AG04449 (cell line): ENCODE data around the gene DRG2.
A peak's percentile ranks its signal among the peaks of the same experiment; 100 is the strongest.

ENCODE experiments used
- CTCF ChIA-PET: fragments of 350-600 bp; formaldehyde crosslinking; extraction: SDS; loops from one replicate; lab custom pipeline; 2021; ENCODE audit warnings: antibody characterized with exemption; lab: Yijun Ruan, JAX
- POLR2A ChIA-PET: fragments of 400-600, 350-600 bp; formaldehyde crosslinking; extraction: SDS; loops from one replicate; lab custom pipeline; 2020; ENCODE audit warnings: antibody characterized with exemption, inconsistent platforms; lab: Yijun Ruan, JAX
- DNase-seq: peaks from one replicate; pipeline ENCODE4 v3.0.0-alpha.2; 2010; ENCODE audit warnings: low read depth, low spot score
- H3K4me3 ChIP-seq: 2 replicates; pipeline ENCODE4 v1.5.1; 2011; ENCODE audit warnings: low read depth, mild to moderate bottlenecking, control low read depth, low read length
- TF ChIP-seq, protein P1 (sequence below): IDR thresholded peaks from one replicate; pipeline ENCODE4 v1.5.1; 2011; ENCODE audit warnings: mild to moderate bottlenecking, moderate library complexity, low read length, control low read depth, inconsistent platforms; ENCODE audit not compliant: insufficient read depth; ENCODE audit errors: missing control alignments

DRG2 gene

DNA sequence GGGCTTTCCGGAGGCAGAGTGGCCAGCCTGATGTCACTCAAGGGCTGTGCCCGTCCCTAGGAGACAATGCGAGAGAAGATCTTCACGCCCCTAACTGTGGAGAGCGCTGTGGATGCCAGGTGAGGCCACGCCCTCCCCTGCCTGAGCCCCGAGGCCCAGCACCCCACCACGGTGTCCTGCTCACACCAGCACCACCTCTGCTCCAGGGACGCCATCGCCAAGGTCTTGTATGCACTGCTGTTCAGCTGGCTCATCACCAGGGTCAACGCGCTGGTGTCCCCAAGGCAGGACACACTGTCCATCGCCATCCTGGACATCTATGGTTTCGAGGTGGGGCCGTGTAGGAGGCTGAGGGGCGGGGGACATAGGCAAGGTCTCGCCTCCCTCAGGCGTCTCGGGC is 48.6 kb downstream of the DRG2 start:
- no peak overlapping the region for H3K4me3 ChIP-seq
- no peak for DNase-seq
- ChIA-PET CTCF (no interaction called here), POLR2A (no interaction called here)
- TF ChIP-seq, protein P1, sequence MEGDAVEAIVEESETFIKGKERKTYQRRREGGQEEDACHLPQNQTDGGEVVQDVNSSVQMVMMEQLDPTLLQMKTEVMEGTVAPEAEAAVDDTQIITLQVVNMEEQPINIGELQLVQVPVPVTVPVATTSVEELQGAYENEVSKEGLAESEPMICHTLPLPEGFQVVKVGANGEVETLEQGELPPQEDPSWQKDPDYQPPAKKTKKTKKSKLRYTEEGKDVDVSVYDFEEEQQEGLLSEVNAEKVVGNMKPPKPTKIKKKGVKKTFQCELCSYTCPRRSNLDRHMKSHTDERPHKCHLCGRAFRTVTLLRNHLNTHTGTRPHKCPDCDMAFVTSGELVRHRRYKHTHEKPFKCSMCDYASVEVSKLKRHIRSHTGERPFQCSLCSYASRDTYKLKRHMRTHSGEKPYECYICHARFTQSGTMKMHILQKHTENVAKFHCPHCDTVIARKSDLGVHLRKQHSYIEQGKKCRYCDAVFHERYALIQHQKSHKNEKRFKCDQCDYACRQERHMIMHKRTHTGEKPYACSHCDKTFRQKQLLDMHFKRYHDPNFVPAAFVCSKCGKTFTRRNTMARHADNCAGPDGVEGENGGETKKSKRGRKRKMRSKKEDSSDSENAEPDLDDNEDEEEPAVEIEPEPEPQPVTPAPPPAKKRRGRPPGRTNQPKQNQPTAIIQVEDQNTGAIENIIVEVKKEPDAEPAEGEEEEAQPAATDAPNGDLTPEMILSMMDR: no peak

DNA sequence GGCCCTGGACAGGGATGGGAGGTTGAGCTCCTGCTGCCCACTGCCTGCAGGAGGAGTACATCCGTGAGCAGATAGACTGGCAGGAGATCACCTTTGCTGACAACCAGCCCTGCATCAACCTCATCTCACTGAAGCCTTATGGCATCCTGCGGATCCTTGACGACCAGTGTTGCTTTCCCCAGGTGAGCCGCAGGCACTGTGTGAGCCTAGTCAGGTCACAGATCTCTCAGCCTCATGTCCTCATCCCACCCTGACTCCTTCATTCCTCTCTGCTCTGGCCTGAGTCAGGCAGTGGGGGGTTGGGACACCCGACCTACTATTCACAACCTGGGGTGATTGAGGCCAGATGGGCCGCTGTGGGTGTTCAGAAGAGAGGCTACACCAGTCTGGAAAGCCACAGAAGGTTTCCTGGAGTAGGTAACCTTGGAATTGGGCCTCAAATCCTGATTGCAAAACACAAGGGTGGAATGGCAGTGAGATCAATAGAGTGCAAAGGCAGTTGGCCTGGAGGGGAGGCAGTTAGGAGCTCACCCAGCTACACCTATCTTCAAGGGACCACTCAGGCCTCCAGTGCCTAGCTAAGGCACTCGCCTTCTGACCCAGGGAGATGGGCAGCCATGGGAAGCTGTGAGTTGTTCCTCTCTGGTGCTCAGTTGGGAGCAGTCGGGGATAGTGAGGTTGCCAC is 50.5 kb downstream of the DRG2 start:
- no peak overlapping the region for H3K4me3 ChIP-seq
- ChIA-PET POLR2A (no interaction called here), CTCF (interaction anchor here (0.9 to 6.9 kb wide), 9 partner anchors 8 to 50 kb away, joined by 3 to 67 read pairs (median 5); no protein-coding TSS in a partner anchor)
- TF ChIP-seq, protein P1: no peak
- DNase-seq: no peak

DNA sequence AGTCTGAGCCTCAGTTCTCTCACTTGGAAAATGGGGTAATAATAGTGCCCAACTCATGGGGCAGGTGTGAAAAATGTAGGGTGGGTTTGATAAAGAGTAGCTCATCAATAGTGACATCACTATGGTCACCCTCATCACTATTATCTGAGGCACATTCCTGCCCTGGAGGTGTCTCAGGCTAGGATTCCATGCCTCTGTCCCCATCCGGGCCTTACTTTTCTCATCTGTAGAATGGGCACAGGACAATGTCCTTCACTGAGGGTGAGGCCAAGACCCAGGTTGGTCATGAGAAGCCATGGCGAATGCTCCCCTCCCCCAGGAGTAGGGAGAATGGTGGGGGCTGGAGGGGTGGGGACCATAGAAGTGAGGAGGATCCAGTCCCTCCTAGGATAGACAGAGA is 51.3 kb downstream of the DRG2 start:
- no peak overlapping the region for H3K4me3 ChIP-seq
- POLR2A ChIA-PET: no interaction called here
- CTCF ChIA-PET: interaction anchor here (0.9 to 6.9 kb wide), 6 partner anchors 9 to 79 kb away, joined by 3 to 67 read pairs (median 5); no protein-coding TSS in a partner anchor
- no peak for DNase-seq
- TF ChIP-seq, protein P1: no peak

DNA sequence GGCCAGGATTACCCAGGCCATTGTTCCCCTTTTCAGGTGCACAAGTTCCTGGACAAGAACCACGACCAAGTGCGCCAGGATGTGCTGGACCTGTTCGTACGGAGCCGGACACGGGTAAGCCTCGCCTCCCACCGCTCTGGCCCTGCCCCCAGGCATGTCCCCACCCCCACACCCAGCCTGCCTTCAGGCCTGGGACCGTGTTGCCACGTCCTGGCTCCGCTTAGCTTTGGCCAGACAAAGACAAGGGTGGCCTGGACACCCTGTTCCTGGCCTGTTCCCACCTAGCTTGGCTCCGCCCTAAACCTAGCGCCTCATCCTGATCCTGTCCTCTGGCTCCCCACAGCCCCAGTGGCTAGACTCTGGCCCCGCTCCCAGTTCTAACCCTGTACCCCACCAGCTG is 51.8 kb downstream of the DRG2 start:
- no peak overlapping the region for H3K4me3 ChIP-seq
- POLR2A ChIA-PET: no interaction called here
- no peak for DNase-seq
- CTCF ChIA-PET: interaction anchor here (1.0 to 6.9 kb wide), 7 partner anchors 8 to 78 kb away, joined by 3 to 67 read pairs (median 5); no protein-coding TSS in a partner anchor
- TF ChIP-seq, protein P1: no peak

DNA sequence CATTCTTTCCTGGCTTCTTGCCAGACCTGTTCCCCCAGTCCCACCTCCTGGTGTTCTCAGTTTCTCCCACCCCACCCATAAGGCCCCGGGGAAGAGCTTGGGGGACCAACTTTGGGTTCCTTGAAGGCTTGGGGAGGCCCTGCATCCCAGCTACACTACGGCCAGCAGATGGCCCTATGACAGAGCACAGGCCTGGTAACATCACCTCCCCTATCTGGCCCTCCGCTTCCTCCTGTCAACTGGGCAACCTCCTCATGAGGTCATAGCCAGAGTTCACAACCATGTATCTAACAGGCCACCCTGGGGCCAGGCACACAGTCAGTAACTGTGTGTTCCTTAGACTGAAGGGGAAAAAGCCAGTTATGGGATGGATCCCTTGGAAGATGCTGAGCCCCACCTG is 52.2 kb downstream of the DRG2 start:
- CTCF ChIA-PET: interaction anchor here (1.0 to 6.9 kb wide), 14 partner anchors 8 to 80 kb away, joined by 3 to 67 read pairs (median 6); partner anchors contain the start of gene ALKBH5
- POLR2A ChIA-PET: no interaction called here
- no peak overlapping the region for H3K4me3 ChIP-seq
- DNase-seq: no peak
- TF ChIP-seq, protein P1: peak; percentile 39

DNA sequence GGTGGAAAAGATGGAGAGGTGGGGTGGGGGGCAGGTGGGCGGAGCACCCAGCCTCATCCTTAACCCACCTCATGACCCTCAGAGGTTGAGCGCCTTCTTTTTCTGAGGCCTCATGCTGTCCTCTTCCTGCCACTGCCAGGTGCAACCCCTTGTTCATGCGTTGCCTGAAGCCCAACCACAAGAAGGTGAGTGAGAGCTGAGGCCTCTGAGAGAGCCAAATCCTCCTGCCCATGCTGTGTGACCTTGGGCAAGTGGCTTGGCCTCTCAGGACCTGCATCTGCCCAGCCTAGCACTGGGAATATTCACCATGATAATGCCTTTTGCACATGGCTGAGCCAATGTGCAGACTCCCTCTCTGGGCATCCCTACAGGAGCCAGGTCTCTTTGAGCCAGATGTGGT is 52.9 kb downstream of the DRG2 start:
- POLR2A ChIA-PET: no interaction called here
- TF ChIP-seq, protein P1: no peak
- CTCF ChIA-PET: interaction anchor here (0.7 to 6.9 kb wide), 17 partner anchors 8 to 102 kb away, joined by 3 to 67 read pairs (median 5); partner anchors contain the start of gene ALKBH5

More for the DNA sequence above, 52.9 kb downstream of the DRG2 start:
- no peak for DNase-seq
- no peak overlapping the region for H3K4me3 ChIP-seq
